ENCODE data around the gene SUCLG2.

DNA sequence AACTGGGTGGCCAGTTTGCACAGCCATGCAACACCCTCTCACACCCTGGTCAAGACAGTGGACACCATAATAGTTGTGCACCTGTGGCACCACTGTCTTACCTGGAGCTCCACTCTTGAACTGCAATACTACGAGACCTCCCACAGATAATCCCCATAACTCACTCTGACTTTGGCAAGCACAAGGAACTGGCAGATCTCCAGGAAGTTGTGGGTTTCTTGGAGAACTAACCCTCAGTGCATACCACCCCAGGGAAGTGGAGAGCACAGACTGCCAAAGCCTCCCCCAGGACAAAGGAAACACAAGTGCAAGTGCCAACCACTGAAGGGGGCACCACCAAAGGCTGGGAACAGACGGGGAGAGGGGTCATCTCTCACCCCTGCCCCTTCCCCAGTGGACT is 318.6 kb downstream of the SUCLG2 start:
- TF ChIP-seq EZH2phosphoT487 (IDR thresholded peaks at IDR 0.05; ENCODE audit: borderline replicate concordance, low read length) (no peak), CTCF (conservative IDR thresholded peaks at IDR 0.05; ENCODE audit: low read depth, low read length) (no peak)
